HG03457 (cell line): Measurements from ENCODE around the gene MYO3B.

Experiments
- ATAC-seq: cut with Tn5 transposase; IDR thresholded peaks from one replicate; pipeline ENCODE4 v1.9.1; 2021; ENCODE audit warnings: moderate number of reproducible peaks; ENCODE audit not compliant: unreplicated experiment

The MYO3B gene

DNA sequence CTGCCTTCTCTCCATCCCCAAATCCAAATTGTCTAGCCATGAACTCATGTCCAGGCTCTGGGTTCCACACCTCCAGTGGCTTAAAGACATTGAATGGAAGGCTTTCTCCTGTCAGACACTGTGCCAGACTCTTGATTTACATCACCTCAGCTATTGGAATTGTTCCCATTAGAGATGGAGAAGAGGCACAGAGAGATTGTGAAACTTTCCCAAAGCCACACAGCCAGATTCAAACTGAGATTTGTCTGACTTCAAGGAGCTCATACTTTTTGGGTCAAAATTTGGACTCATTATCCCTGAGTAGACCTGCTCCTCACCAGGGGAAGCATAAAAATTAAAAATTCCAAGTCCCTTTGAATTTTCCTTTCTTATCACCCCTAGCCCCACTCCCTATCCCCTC, 18.9 kb upstream of the MYO3B start:
- ATAC-seq = no peak

DNA sequence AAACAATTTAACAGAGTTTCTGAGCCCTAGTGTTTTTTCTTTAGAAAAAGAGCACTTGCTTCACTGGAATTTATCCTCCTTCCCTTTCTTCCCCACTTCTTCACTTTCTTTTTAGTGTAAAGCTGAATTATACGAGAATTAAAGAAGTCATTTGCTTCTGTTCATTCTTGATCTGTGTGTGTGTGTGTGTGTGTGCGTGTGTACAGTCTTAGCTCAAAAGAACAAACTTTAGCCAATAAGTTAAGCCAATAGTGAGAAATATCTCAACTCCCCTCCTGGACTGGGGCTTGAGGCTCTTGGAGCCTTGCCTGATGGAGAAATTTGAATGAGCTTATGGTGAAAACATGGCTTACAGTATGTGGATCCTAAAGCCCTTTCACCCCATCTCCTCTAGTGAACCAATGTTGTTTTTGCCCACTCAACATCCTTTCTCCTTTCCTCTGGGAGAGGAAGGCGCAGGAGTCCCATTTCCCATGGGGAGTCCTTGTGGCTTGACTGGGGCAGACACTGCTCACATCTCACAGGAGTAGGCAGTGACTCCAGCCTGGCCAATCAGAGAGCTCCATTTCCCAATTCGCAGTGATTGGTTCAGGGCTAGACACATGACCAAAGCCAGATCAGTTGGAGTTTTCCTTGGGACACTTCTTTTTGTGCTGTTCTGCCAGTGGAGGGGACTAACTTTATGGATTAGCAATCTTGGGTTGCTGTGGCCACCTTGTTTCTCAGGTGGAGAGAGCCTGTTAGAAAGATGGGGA, 16.3 kb upstream of the MYO3B start:
- no peak for ATAC-seq

DNA sequence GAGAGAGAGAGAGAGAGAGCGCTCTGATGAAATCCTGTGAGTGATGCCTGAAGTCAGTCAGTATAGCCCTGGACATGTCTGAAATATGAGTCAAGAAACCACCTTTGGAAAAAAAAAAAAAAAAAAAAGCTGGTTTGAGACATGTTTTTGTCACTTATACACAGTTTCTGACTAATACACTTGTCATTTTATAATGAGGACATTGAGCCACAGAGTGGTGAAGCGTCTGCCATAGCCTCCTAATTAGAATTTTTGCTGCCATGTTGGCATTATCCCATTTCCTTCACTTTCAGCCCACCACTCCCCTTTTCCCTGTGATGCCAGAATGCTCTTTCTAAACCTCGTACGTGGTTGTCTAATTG, 15.7 kb upstream of the MYO3B start:
- ATAC-seq = no peak

- ATAC-seq = no peak
These were observed 14.4 kb upstream of the MYO3B start for GRCh38 chr2:170163411-170164065.

DNA sequence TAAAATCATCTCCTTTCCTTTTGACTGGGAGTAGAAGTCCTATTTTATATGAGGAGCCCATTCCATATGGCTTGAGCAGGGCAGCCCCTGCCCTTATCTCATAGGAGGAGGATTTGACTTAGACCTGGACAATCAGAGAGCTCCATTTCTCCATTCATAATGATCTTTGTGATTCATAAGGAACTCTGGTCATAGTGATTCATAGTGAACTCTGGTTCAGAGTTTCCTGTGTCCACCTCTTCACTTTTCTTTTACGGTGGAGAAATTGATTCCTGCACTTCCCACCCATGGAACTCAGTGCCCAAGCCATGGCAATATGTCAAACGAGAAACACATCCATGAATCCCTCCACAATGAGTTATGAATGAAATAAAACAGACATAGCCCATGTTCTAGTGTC, 12.8 kb upstream of the MYO3B start:
- ATAC-seq = no peak

- ATAC-seq = no peak
These were observed 11.2 kb upstream of the MYO3B start for GRCh38 chr2:170166735-170167134.

DNA sequence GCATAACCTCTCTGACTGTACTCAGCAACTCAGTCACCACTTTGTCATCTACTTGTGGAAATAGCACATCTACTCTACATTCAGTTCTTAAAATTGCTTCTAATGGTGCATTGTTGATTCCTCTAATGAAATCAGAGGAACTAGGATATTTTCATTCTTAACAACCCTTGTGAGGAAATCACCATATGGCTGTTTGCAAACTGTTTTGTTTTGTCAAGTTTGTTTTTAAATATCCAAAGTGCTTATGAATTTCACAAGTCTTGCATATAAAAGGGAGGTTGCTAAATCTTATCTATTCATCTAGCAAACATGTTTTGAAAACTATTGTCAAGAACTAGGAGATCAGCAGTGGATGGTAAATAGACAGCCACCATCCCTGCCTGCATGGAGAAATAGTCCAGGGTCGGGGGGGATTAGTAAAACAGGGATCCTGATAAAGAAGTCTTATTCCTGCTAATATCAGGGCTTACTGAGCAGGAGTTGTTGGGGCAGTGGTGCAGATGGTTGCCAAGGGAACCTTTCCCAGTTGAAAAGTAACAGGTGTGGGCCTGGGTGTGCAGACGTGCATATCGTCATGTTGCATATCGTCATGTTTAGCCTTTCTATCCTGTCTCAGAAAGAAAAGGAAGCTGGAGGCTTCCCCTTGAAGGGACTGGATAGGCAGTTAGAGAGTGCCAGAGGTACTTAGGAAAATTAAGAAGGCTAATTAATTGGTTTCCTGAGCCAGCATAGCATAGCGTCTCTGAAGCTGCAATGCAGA, 7.5 kb upstream of the MYO3B start:
- ATAC-seq = no peak

- ATAC-seq = no peak
These were observed 1.7 kb upstream of the MYO3B start for GRCh38 chr2:170176212-170176611.

- ATAC-seq = peak; percentile 62
These were observed 2.2 kb downstream of the MYO3B start for GRCh38 chr2:170180031-170180566.

GRCh38 chr2:170181602-170182001, 3.7 kb downstream of the MYO3B start:
- ATAC-seq = no peak

DNA sequence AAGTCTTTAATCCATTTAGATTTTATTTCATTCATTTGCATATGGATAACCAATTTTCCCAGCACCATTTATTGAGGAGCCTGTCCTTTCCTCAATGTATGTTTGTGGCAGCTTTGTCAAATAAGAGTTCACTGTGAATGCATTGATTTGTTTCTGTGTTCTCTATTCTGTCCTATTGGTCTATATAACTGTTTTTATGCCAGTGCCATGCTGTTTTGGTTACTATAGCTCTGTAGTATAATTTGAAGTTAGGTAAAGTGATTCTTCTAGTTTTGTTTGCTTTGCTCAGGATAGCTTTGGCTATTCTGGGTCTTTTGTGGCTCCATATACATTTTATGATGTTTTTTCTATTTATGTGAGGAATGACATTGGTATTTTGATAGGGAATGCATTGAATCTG, 7.4 kb downstream of the MYO3B start:
- ATAC-seq = no peak

- no peak for ATAC-seq
These were observed 11.8 kb downstream of the MYO3B start for GRCh38 chr2:170189757-170190156.

DNA sequence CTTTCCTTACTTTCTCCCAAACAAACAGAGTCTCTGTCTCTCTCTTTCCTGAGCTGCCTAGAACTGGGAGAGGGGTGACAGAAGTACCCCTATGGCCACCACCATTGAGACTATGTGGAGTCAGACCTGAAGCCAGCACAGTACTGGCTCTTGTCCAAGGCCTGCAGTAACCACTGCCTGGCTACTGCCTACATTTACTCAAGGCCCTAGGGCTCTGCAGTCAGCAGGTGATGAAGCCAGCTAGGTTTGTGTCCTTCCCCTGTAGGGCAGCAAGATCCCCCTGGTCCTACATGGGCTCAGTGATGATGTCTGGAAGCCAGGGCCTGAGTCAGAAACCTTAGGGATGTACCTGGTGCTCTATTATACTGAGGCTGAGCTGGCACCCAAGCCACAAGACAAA, 12.2 kb downstream of the MYO3B start:
- ATAC-seq = no peak

DNA sequence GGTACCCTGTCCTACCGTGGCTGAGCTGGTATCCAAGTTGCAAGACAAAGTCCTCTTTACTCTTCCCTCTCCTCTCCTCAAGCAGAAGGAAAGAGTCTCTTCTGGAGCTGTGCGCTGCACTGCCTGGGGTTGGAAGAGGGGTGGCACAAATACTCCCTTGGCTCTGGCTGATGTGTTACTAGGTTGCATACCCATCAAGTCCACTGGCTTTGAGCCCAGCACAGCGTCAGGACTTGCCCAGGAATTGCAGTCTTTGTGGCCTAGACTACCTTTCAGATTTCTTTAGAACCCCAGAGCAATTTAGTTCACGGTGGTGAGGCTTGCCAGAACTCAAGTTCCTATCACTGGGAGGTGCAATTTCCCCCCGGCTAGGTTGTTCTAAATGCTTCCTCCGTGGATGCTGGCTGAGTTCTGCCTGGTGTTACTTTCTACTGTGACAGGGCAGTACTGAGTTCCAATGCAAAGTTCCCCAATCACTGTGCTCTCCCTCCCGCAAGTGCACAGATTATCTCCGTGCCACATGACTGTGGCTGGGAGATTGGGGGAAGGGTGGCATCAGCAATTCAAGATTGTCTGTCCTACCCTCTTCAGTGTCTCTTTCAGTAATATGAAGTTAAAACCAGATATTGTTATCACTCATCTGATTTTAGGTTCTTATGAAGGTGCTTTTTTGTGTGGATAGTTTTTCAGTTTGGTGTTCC, 13.4 kb downstream of the MYO3B start:
- ATAC-seq = no peak

DNA sequence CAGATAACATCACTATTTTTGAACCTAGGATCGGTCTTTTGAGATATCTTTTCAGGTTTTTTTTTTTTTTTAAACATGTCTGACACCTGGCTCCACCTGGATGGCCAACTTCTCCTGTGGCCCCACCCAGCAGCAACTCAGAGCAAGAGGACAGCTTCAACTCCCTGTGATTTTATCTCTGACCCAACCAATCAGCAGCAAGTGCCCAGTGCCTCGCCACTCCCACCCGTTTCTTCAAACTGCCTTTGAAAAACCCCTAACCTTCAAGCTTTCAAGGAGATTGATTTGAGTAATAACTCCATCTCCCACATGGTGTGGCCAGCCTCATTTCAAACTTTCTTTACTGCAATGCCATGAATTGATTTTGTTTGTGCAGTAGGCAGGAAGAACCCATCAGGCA, 19.0 kb downstream of the MYO3B start:
- no peak for ATAC-seq

- ATAC-seq = no peak
These were observed 23.3 kb downstream of the MYO3B start for GRCh38 chr2:170201275-170201674.

DNA sequence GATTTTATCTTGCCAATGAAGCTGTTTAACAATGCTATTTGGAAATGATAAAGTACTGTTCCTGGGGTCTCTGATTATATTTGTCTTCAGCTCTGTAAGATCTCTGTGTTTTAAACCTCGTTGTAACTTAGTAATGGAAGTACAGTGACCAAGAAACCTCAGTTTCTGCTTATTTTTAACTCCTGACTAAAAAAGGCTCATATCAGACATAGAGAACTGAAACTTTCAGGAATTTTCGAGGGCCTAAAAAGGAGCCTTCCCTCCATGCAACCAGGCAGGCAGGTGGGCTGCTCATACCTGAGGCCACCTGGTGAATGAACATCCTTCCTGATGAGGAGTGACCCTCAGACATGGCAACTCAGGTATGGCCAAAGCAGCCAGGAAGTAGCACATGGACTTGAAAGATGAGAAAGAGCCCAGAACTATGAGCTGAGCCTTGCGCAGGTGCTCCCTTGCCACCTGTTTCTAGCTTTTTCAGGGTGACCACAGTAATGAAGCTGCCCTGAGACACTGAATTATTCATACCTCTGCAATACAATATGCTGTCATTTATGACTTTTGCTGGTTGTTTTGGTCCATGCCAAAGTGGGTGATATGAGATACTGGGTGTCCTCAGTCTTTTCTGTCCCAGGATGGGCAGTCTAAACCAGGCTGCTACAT, 23.9 kb downstream of the MYO3B start:
- no peak for ATAC-seq

DNA sequence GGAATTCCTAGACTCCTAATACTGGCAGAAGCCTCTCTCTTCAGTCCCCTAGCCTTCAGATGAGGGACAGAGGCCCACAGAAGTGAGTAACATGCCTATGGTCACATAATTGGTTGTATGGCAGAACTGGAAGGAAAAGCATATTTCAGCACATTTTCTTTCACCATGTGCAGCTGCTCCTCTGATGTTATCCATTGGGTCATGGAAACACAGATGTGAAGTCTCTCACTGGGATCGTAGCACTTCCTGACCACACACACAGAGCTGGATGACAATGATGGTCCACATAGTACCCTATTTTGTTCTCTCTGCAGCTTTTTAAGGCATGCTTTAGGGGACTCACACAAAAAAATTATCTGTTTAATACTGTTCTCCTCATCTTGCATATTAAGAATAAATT, 24.5 kb downstream of the MYO3B start:
- ATAC-seq = no peak

DNA sequence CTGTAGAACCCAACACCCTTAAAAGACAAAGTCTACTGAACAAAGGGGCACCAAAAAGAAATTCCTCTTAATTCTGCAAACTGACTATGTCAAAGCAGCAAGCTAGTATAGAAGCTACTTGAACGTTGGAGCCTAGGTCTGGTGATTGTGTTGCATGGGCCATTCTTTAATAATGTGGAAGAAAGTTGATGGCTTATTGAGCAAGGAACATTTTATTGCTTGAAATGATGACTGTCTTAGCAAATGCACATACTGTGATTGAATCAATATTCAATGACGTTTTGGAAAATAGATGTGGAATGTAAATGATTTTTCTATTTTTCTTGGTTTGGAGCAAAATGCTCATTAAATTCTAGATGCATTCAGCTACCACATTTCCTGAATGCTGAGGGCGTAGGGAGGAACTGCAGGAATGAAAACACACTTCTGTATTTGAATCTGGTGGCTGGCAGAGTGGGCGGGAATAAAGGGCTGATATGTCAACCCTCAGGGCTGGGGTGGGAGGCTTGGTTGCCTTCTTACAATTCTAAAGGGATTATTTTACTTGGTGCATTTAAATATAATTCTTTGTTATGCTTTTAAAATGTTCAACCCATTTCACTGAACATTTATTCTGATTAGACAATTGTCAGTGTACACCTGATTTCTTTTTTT, 26.5 kb downstream of the MYO3B start:
- no peak for ATAC-seq

- no peak for ATAC-seq
These were observed 28.3 kb downstream of the MYO3B start for GRCh38 chr2:170206246-170206645.
